RWPE2 (cell line): Measurements from ENCODE around the gene STX16.

ENCODE experiments used
- ATAC-seq: fragments of 200-7000 bp; cut with Tn5 transposase; 3 replicates; pipeline ENCODE4 v1.9.1; 2021; ENCODE audit warnings: low read depth
- DNase-seq: peaks from one replicate; pipeline ENCODE4 v3.0.0-alpha.2; 2020; ENCODE audit warnings: low spot score
- H3K27ac ChIP-seq: fragments of 450-650 bp; 2 replicates; pipeline ENCODE4 v1.5.1; 2017; ENCODE audit warnings: mild to moderate bottlenecking; ENCODE audit not compliant: poor library complexity, severe bottlenecking
- H3K27me3 ChIP-seq: fragments of 250-450 bp; sonication (Bioruptor Pico); 2 replicates; pipeline ENCODE4 v1.5.1; 2021; ENCODE audit warnings: mild to moderate bottlenecking, moderate library complexity; ENCODE audit not compliant: insufficient read depth, poor library complexity, severe bottlenecking
- H3K36me3 ChIP-seq: fragments of 250-450 bp; sonication (Bioruptor Pico); 2 replicates; pipeline ENCODE4 v1.5.1; 2020; ENCODE audit warnings: low read depth, mild to moderate bottlenecking, moderate library complexity
- H3K4me1 ChIP-seq: fragments of 250-450 bp; sonication (Bioruptor Pico); 2 replicates; pipeline ENCODE4 v1.5.1; 2021; ENCODE audit warnings: mild to moderate bottlenecking, moderate library complexity; ENCODE audit not compliant: insufficient read depth, poor library complexity, severe bottlenecking
- H3K4me3 ChIP-seq: fragments of 250-450 bp; sonication (Bioruptor Pico); 2 replicates; pipeline ENCODE4 v1.5.1; 2021; ENCODE audit warnings: mild to moderate bottlenecking, moderate library complexity; ENCODE audit not compliant: severe bottlenecking
- H3K9me3 ChIP-seq: fragments of 250-450 bp; sonication (Bioruptor Pico); 2 replicates; pipeline ENCODE4 v1.5.1; 2021; ENCODE audit warnings: mild to moderate bottlenecking, moderate library complexity; ENCODE audit not compliant: severe bottlenecking
- TF ChIP-seq, protein P1 (sequence below): fragments of 450-650 bp; IDR thresholded peaks from one replicate; pipeline ENCODE4 v1.5.1; 2017; ENCODE audit warnings: mild to moderate bottlenecking, moderate library complexity; ENCODE audit not compliant: poor library complexity, severe bottlenecking

The STX16 gene

DNA sequence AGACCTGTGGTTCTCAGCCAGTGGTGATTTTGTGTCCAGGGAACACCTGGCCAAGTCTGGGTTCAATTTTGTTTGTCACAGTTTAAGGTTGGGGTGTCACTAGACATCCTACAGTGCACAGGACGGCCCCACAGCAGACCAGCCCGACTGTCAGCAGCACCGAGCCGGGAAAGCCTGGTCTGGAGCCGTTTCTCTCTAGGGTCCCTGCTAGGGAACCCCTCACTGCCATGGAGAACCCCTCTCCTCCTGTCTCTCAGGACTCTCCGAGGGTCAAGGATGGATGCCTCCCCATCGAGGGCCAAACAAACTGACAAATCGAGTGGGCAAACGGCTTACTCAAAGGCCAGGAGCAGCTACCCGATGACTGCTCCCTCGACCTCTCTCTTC, 15.8 kb upstream of the STX16 start:
- no peaks in the 10 kb centered on the region for H3K27me3 ChIP-seq
- no peaks in the 10 kb centered on the region for H3K36me3 ChIP-seq
- no peak for ATAC-seq
- peak; percentile 80 for DNase-seq
- no peak overlapping the region for H3K27ac ChIP-seq
- no peak overlapping the region for H3K4me3 ChIP-seq
- no peaks in the 10 kb centered on the region for H3K9me3 ChIP-seq
- TF ChIP-seq, protein P1, sequence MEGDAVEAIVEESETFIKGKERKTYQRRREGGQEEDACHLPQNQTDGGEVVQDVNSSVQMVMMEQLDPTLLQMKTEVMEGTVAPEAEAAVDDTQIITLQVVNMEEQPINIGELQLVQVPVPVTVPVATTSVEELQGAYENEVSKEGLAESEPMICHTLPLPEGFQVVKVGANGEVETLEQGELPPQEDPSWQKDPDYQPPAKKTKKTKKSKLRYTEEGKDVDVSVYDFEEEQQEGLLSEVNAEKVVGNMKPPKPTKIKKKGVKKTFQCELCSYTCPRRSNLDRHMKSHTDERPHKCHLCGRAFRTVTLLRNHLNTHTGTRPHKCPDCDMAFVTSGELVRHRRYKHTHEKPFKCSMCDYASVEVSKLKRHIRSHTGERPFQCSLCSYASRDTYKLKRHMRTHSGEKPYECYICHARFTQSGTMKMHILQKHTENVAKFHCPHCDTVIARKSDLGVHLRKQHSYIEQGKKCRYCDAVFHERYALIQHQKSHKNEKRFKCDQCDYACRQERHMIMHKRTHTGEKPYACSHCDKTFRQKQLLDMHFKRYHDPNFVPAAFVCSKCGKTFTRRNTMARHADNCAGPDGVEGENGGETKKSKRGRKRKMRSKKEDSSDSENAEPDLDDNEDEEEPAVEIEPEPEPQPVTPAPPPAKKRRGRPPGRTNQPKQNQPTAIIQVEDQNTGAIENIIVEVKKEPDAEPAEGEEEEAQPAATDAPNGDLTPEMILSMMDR, result no peak
- H3K4me1 ChIP-seq, result peaks cover 6% of the 10 kb centered on the region

DNA sequence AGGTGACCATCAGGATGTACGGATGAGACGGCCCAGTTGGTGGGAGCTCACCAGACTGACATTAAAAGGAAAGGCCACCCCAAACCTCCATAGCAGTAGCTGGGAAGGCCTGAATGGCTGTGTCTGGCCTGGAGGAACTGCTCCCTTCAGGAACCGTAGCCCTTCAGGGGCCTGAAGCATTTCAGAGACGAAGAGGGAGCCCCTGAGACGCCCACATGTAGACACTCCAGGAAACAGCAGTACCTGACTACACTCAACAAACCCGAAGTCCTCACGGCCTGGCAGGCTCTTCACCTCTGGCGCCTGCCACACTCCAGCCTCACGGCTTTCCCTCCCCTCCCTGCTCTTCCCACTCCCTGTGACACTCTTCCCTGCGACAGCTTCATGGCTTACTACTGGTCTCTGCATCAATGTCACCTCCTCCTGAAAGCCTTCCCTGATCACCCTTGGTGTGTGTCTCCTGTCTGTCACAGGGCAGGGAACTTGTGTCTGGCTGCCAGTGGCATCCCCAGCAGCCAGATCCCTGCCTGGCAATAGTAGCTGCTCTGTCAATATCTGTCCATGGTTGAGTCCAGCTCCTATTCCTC, 14.6 kb upstream of the STX16 start:
- DNase-seq (peak; percentile 72), ATAC-seq (no peak)
- no peaks in the 10 kb centered on the region for H3K27me3 ChIP-seq
- TF ChIP-seq, protein P1, result no peak
- no peak overlapping the region for H3K4me3 ChIP-seq
- no peaks in the 10 kb centered on the region for H3K4me1 ChIP-seq
- no peak overlapping the region for H3K27ac ChIP-seq
- no peaks in the 10 kb centered on the region for H3K36me3 ChIP-seq
- H3K9me3 ChIP-seq, result no peaks in the 10 kb centered on the region

DNA sequence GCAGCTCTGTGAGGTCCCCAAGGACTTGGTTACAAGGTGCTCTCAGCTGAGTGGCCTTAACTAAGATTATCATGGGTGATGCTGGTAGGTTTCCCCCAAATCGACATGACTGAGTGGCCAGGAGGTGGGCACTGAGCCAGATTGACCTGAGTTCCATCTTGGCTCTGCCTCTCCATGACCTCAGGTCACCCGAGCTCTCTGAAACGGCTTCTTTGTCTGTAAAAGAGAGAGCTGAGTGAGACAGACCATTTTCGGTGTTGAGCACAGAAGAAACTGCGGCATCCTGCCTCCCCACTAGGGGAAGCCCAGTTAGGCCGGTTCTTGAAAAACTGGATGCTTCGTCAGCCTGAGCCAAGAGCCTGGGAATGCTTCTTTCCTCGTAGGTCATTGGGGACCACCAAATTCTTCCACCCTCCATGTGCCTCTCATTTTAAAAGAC, 14.1 kb upstream of the STX16 start:
- H3K4me3 ChIP-seq, result no peak overlapping the region
- H3K4me1 ChIP-seq, result no peaks in the 10 kb centered on the region
- no peaks in the 10 kb centered on the region for H3K36me3 ChIP-seq
- TF ChIP-seq, protein P1, result no peak
- ATAC-seq (no peak; the same call in 2 of the 3 replicates), DNase-seq (peak; percentile 75)
- H3K9me3 ChIP-seq, result no peaks in the 10 kb centered on the region
- no peaks in the 10 kb centered on the region for H3K27me3 ChIP-seq
- no peak overlapping the region for H3K27ac ChIP-seq

DNA sequence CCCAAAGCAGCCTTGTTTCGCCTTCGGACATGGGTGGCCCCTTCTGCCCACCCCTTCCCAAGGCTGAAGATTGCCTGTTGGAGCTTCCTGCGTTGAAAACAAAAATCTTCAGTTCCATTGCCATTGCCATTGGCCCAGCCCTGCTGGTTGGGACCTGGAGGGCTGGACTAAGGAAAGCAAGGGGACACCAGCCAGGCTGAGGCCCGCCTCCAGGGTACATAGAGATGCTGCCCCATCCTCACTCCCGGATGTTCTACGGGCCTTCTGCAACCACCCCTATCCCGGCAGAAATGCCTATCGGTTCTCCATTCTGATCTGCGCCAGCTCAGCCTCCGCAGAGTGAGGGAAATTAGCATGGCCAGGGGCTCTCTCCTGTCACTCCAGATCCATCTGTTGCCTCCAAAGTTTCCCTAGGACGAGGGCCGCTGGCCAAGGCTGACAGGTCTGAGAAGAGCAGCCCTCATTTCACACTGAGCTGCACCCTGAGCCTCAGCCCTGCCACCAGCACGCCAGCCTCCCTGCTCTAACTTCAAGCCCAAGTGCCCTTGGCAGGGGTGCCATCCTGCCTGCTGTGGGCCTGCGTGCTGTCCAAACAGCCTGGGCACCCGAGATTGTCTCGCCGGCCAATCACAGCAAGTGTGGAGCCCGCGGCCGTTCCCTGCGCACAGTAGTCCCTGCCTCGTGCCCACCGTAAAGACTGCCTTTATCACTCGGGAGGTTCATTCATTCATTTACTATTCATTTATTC, 13.4 kb upstream of the STX16 start:
- Histone ChIP-seq H3K36me3 (no peaks in the 10 kb centered on the region), H3K27me3 (no peaks in the 10 kb centered on the region), H3K27ac (no peak overlapping the region), H3K9me3 (no peaks in the 10 kb centered on the region), H3K4me3 (no peak overlapping the region), H3K4me1 (no peaks in the 10 kb centered on the region)
- DNase-seq, result peak; percentile 79
- ATAC-seq, result no peak
- TF ChIP-seq, protein P1, result no peak

DNA sequence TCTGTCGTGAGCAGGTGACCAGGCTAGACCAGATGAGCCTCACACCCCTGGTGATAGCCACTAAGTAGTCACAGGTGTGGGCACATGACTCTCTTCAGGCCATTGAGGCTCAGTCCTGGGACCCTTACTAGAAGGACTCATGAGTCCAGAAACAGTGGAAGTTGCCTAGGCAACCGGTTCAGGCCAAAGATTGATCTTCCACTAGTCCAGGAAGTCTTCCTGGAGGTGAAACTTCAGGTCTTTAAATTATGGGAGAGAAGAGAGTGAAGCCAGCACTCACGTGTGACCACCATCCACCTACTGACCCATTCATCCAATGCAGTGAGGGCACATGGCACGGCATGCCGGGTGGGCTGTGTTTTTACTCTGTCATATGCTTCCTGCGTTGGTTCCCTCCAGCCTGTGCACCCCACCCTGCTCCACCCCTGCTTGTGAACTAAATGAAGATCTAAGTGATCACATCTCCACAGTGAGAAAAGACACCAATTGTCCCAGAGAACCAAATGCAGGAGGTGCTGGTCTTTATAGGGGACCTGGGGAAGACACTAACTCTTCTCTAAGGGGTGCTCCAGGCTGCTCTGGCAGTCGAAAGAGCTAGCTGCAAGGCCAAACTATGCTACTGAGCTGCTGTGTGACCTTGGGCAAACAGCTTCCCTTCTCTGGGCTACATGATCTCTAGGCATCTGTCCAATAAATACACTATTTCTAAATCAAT, 12.5 kb upstream of the STX16 start:
- DNase-seq (peak; percentile 68), ATAC-seq (no peak)
- H3K27ac ChIP-seq, result no peak overlapping the region
- H3K9me3 ChIP-seq, result no peaks in the 10 kb centered on the region
- no peaks in the 10 kb centered on the region for H3K4me1 ChIP-seq
- TF ChIP-seq, protein P1, result no peak
- no peaks in the 10 kb centered on the region for H3K36me3 ChIP-seq
- H3K4me3 ChIP-seq, result no peak overlapping the region
- no peaks in the 10 kb centered on the region for H3K27me3 ChIP-seq
